NCI-H2196 (cell line): ENCODE measurements around the gene RAD21L1.

Experiments used
- DNase-seq: peaks from one replicate; lab custom pipeline; 2025; ENCODE audit not compliant: unreplicated experiment; lab: John Stamatoyannopoulos, UW

RAD21L1 gene

DNA sequence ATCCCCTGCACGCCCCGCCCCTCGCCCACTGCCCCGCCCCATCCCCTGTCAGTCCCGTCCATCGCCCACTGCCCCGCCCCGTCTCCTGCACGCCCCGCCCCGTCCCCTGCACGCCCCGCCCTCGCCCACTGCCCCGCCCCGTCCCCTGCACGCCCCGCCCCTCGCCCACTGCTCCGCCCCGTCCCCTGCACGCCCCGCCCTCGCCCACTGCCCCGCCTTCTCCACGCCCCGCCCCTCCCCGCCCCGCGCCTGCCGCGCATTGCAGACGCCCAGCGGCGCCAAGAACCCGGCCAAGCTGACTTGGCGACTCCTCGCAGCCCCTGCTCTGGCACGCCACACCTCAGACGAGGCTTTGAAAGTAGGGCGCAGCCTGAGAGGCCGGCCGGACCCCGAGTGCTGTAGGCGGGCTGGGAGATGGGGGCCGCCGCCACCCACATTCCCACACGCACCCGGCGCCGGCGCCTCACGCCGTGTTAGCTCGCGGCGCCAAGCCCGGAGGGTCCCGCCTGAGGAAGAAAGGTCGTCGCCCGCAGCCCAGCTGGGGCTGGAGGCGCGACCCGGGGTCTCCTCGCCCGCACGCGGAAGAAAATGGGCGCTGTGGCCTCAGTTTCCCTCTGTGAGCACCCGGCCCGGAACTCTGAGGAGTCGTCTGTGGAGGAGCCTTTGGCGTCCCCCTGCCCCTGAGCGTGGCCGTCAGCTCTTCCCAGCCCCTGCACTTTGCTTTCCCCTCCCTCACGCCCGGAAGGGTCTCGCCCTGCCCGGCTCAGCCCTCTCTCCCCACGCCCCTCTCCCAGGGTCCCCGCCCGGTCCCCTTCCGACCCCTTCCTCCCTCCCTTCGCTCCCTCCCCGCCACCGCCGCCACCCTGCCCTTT, at the start of gene RAD21L1:
Gene RAD21L1, plus strand, starts transcription at position 262 of the 872 bp plus-strand sequence. CDS start 2,410 bp downstream, outside the sequence.
- peak; percentile 71 for DNase-seq

GRCh38 chr20:1177680-1178079, 48.2 kb upstream of the RAD21L1 start:
- peak; percentile 11 for DNase-seq

DNA sequence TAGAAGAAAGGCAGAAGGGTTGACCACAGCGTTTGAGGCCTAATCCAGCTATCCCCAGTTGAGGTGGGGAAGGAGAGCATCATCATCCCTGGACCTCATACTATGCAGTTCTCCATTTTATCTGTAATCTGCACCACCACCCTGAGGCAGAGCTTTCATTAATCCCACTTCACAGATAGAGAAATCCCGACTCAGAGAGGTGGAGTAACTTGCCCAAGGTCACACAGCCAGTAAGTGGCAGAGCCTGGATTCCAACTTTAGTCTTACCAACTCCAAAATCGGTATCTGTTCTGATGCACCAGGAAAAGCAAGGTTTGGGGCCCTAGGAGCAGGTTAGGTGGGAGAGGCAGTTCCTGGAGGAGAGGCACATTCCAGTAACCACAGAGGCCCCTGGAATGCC, 47.7 kb upstream of the RAD21L1 start:
- no peak for DNase-seq

GRCh38 chr20:1178623-1179022, 47.2 kb upstream of the RAD21L1 start:
- no peak for DNase-seq

- no peak for DNase-seq
Measured at GRCh38 chr20:1180949-1181348, 44.9 kb upstream of the RAD21L1 start.

- DNase-seq: no peak
Measured at GRCh38 chr20:1182106-1182505, 43.7 kb upstream of the RAD21L1 start.

DNA sequence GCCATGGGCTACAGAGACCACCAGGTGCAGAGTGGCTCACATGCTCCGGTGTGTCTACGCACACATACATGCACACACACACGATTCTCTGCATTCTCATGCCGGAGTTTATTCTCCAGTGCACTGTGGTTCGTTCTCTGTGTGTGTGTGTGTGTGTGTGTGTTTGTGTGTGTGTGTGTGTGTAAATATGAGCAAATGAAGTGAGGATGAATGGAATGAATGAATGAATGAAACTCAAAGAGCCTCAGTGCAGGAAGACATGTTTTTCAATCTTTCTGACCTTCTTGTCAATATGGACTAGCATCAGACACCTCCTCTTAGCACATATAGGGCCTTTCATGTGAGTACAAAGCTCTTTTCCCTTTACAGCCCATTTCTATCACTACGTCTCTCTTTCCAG, 42.7 kb upstream of the RAD21L1 start:
- DNase-seq: no peak

- DNase-seq: no peak
Measured at GRCh38 chr20:1184260-1184637, 41.6 kb upstream of the RAD21L1 start.

DNA sequence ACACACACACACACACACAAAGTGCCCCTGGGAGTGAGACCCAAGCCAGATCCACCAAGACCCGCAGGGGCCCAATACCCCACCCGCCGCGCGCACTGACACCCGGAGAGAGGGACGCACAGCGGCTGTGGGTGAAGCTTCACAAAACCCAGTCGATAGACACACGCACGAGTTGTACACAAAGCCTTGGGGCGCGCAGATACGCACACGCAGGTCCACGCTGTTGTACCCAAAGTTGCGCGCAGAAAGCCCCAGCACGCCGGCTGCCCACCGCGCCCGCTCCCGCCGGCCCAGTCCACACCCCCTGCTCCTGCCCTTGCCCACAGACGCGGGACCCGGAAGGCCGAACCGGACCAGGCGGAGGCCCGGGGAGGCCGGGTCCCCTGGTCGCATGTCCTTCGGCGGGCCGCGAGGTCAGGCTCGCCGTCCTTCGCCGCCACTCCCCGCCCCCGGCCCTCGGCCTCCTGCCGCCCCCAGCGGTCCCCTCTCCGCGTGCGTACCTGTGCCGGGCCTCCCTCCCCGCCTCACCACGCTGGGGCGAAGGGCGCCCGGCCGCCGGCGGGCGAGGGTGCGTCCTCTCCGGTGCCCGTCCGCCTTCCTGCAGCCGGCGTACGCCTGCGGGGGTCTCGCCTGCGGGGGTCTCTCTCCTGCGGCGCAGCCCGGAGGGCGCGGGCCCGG, 41.1 kb upstream of the RAD21L1 start, which contains the start of gene TMEM74B:
Gene TMEM74B, minus strand, starts transcription at position 344 of the 678 bp plus-strand sequence. CDS start 1,180 bp downstream, outside the sequence.
- DNase-seq: peak; percentile 13

DNA sequence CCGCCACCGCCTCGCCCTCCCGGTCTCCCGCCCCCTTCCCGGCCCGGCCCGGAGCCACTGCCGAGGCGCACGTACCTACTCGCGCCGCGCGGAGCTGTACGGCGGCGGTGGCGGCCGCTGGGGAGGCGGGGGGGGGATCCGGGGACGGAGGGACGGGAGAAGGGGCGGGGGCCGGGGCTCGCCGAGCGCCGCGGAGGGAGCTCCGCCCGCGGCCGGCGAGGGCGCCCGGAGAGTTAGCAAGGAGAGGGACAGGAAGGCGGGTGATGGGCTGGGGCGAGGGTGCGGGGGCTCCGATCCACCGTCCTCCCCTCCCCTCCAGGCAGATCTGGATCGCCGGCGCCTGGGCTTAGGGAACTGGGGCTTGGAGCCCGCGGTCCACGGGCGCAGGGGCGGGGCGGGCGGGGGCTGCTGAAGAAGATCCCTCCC, 40.5 kb upstream of the RAD21L1 start:
- peak; percentile 19 for DNase-seq

DNA sequence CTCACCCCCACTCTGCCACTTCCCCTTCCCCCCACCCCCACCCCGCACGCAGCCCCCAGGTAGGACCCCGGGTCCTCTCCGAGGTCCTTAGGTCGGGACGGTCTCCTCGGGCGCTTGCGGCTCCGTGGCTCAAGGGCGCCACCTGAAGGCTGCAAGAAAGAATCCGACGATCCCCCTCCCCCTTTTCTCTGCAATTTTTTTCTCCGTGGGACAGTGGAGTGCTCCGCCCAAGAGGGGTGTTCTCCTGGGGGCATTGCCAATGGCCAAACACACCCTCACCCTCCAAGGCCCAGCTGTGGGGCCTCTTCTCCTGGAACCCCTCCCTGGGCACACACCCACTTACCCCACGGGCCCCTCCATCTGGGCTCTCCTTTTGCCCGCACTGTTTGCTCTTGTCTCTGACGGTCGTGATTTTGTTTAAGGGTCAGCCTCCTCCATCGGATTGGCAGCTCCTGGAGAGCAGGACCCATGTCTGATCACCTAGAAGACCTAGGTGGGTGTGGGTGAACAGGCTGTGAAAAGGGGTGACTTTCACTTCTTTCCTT, 40.0 kb upstream of the RAD21L1 start:
- DNase-seq: peak; percentile 66

- no peak for DNase-seq
Measured at GRCh38 chr20:1186367-1186991, 39.4 kb upstream of the RAD21L1 start.

DNA sequence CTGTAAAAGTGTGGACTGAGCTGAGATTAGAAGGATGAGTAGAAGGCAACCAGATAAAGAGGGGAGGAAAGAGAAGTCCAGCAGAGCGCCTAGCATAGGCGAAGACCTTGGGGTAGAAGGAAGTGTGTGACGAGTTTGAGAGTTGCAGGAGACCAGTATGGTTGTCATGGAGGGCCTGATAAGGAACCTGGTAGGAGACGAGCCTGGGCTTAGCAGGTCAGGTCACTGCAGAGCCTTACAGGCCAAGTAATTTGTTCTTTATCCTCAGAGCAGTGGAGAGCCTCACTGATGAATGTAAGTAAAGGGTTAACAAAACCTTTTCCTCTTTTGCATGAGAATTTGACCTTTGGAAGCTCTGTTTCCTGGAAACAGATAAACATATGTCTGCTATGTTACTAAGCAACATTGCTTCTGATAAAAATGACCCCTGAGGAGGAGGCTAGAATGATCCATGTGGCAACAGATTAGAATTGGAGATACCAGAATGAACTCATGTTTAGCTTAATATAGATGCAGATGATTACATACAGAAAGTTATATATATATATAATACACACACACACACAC, 38.2 kb upstream of the RAD21L1 start:
- DNase-seq: no peak

DNA sequence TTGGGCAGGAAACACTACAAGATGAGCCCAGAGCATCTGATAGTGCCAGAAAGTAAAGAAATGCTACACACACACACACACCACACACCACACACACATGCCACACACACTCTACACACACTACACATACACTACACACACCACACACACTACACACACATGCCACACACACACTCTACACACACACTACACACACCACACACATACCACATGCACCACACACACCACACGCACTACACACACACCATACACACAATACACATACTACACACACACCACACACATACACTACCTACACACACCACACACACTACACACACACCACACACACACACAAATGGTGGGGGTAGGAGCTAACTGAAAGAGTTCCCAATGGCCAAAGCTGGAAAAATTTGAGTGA, 37.5 kb upstream of the RAD21L1 start:
- no peak for DNase-seq

DNA sequence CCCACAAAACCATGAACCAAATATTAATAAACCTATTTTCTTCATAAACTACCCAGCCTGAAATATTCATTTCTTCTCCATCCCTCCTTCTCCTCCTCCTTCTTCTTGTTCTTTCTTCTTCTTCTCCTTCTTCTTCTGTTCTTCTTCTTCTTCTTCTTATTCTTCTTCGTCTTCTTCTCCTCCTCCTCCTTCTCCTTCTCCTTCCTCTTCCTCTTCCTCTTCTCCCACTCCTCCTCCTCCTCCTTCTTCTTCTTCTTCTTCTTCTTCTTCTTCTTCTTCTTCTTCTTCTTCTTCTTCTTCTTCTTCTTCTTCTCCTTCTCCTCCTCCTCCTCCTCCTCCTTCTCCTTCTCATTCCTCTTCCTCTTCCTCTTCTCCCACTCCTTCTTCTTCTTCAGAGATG, 36.0 kb upstream of the RAD21L1 start:
- DNase-seq: no peak

DNA sequence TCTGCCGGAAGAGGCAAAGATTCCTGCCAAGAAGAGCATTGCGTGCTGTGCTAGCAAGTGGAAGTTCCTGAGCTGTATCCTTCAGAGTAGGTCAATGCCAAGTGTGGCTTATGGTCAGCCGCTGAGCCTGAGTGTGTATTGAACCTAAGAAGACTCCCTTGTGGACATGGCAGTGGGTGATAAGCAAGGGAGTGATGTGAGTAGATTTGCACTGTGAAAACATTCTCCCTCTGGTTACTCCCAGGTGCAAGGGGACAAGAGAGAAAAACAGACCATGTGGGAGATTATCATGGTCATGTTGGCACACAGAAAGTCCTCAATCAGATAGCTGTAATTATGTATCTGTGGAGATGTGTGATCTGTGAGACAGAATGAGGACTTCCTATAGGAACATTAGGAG, 35.0 kb upstream of the RAD21L1 start:
- DNase-seq: no peak

GRCh38 chr20:1191299-1191698, 34.5 kb upstream of the RAD21L1 start:
- no peak for DNase-seq

DNA sequence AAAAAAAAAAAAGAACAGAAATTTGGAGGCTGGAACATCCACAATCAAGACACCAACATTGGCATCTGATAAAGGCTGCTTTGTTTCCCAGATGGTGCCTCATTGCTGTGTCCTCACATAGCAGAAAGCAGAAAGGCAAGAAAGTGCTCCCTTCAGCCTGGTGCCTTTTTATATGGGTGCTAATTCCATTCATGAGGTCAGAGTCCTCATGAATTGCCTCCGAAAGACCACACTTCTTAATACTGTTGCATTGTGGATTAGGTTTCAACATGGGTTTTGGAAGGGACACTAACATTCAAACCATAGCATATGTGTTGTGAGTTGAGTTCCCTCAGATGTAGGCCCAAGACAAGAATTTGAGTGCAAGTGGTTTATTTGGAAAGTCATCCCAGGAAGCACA, 30.6 kb upstream of the RAD21L1 start:
- no peak for DNase-seq

DNA sequence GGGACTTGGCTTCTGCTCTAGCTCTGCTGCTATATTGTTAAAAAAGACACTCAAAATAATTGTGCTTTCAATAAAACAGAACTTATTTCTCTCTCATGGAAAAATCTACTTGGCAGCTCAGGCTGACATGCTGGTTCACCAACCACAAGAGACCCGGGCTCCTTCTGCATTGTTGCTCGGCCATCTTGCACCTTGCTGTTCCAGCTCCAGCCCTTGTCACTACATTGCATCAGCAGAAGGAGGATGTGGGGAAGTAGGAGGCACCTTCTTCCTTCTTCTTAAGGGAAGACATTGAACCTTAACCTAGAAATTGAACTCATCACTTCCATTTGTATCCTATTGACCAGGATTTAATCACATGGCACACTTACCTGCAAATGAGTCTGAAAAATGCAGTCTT, 29.2 kb upstream of the RAD21L1 start:
- no peak for DNase-seq

- no peak for DNase-seq
Measured at GRCh38 chr20:1197801-1198200, 28.0 kb upstream of the RAD21L1 start.

DNA sequence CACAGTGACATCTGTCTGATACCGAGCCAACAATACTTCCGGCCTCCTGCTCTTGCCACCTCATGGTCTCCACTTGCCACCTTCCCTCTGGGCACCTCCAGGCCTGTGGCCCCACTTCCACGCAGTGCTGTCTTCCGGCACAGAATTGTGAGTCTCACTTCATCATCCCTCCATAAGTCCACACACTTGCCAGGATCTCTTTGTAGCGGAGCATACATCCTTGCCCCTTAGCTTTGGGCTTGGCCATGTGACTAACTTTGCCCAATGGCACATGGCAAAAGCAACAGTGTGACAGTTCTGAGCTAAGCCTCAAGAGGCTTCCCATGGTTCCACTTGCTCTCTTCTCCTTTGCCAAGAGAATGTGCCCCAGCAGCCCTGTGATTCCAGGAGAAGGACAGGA, 27.1 kb upstream of the RAD21L1 start:
- DNase-seq: no peak
